Stimulated activated CD8-positive, alpha-beta memory T cell treated with anti-CD3 and anti-CD28 coated beads, Interleukin-4, amount 100 ng/mL, for 24 hours (primary cell): ENCODE results near the gene LRTM2.

Source experiments
- DNase-seq: peaks from one replicate; pipeline ENCODE4 v3.0.0-alpha.2; 2020; ENCODE audit warnings: low read depth

The LRTM2 gene

GRCh38 chr12:1864867-1865266 is 44.5 kb downstream of the LRTM2 start:
- DNase-seq = no peak

- DNase-seq = no peak
Observed at GRCh38 chr12:1865284-1865866, 45.0 kb downstream of the LRTM2 start.

- no peak for DNase-seq
Observed at GRCh38 chr12:1869145-1869544, 48.8 kb downstream of the LRTM2 start.

- DNase-seq = no peak
Observed at GRCh38 chr12:1870086-1870485, 49.7 kb downstream of the LRTM2 start.

GRCh38 chr12:1870998-1871917 is 50.9 kb downstream of the LRTM2 start:
- no peak for DNase-seq

- no peak for DNase-seq
Observed at GRCh38 chr12:1872001-1872400, 51.6 kb downstream of the LRTM2 start.

- no peak for DNase-seq
Observed at GRCh38 chr12:1872448-1872847, 52.1 kb downstream of the LRTM2 start.

- no peak for DNase-seq
Observed at GRCh38 chr12:1873531-1874510, 53.5 kb downstream of the LRTM2 start.

- DNase-seq = no peak
Observed at GRCh38 chr12:1875608-1876007, 55.2 kb downstream of the LRTM2 start.

GRCh38 chr12:1876086-1876485 is 55.7 kb downstream of the LRTM2 start:
- DNase-seq = no peak

- no peak for DNase-seq
Observed at GRCh38 chr12:1877169-1877878, 57.0 kb downstream of the LRTM2 start.

- DNase-seq = no peak
Observed at GRCh38 chr12:1878214-1878613, 57.8 kb downstream of the LRTM2 start.

- DNase-seq = no peak
Observed at GRCh38 chr12:1878695-1879094, 58.3 kb downstream of the LRTM2 start.

- DNase-seq = no peak
Observed at GRCh38 chr12:1879633-1880032, 59.3 kb downstream of the LRTM2 start.

- DNase-seq = no peak
Observed at GRCh38 chr12:1880153-1880845, 59.9 kb downstream of the LRTM2 start.

- no peak for DNase-seq
Observed at GRCh38 chr12:1880876-1881275, 60.5 kb downstream of the LRTM2 start.

GRCh38 chr12:1881301-1881700 is 60.9 kb downstream of the LRTM2 start:
- no peak for DNase-seq

- DNase-seq = no peak
Observed at GRCh38 chr12:1881936-1882335, 61.6 kb downstream of the LRTM2 start.

GRCh38 chr12:1882405-1882804 is 62.0 kb downstream of the LRTM2 start:
- no peak for DNase-seq

GRCh38 chr12:1882850-1883470 is 62.6 kb downstream of the LRTM2 start:
- DNase-seq = no peak

- DNase-seq = no peak
Observed at GRCh38 chr12:1883513-1883912, 63.1 kb downstream of the LRTM2 start.
